CD4-positive, CD25-positive, alpha-beta regulatory T cell (primary cell): ENCODE results near the gene RRM1. TPM values are rescaled to one million over a fixed set of nuclear protein-coding genes. Genes with fewer than 3 reads are reported as not detected.
A peak's percentile ranks its signal among the peaks of the same experiment; 100 is the strongest.

ENCODE experiments used
- ATAC-seq, 2 donors: fragments of 150-1000 bp; cut with Tn5 transposase; one replicate each; pipeline ENCODE4 v1.10.0; 2021; ENCODE audit warnings: low read depth in 2 of 2, moderate number of reproducible peaks in 2 of 2, moderate library complexity in 1 of 2
- DNase-seq, 3 donors: peaks; one replicate each; pipeline versions ENCODE4 v3.0.0 to v3.0.0-alpha.2; 2012 to 2022; ENCODE audit warnings: mixed read lengths in 1 of 3
- H3K27ac ChIP-seq: one replicate; pipeline ENCODE4 v1.7.0; 2013; ENCODE audit warnings: mild to moderate bottlenecking, low read length; ENCODE audit not compliant: insufficient read depth, poor library complexity, severe bottlenecking
- H3K27me3 ChIP-seq: one replicate; pipeline ENCODE4 v1.7.0; 2013; ENCODE audit warnings: low read length; ENCODE audit not compliant: control insufficient read depth, insufficient read depth
- H3K36me3 ChIP-seq: one replicate; pipeline ENCODE4 v1.7.0; 2013; ENCODE audit warnings: mild to moderate bottlenecking, low read length, moderate library complexity; ENCODE audit not compliant: control insufficient read depth, insufficient read depth
- H3K4me1 ChIP-seq: 2 replicates; pipeline ENCODE4 v1.7.0; 2013; ENCODE audit warnings: mild to moderate bottlenecking, low read length; ENCODE audit not compliant: insufficient read depth, control insufficient read depth, poor library complexity, severe bottlenecking
- H3K4me3 ChIP-seq: one replicate; pipeline ENCODE4 v1.7.0; 2013; ENCODE audit warnings: low read depth, mild to moderate bottlenecking, low read length, moderate library complexity
- H3K9me3 ChIP-seq, 2 experiments: 1 replicate in 1 of 2; 2 replicates in 1 of 2; pipeline ENCODE4 v1.7.0; 2013; ENCODE audit warnings: low read length in 2 of 2, mild to moderate bottlenecking in 1 of 2, moderate library complexity in 1 of 2; ENCODE audit not compliant: control insufficient read depth in 2 of 2
- H3K27ac Mint-ChIP-seq, 3 donors: one replicate each; pipeline ENCODE4 v1.8.0; 2020 to 2022; ENCODE audit warnings: mild to moderate bottlenecking in 3 of 3, mixed read lengths in 3 of 3, moderate library complexity in 2 of 3
- H3K27me3 Mint-ChIP-seq: one replicate; pipeline ENCODE4 v1.8.0; 2022; ENCODE audit warnings: mild to moderate bottlenecking, mixed read lengths
- H3K36me3 Mint-ChIP-seq: one replicate; pipeline ENCODE4 v1.8.0; 2020; ENCODE audit warnings: mixed read lengths
- H3K4me1 Mint-ChIP-seq, 4 donors: one replicate each; pipeline ENCODE4 v1.8.0; 2020 to 2022; ENCODE audit warnings: mixed read lengths in 4 of 4, mild to moderate bottlenecking in 1 of 4
- H3K4me3 Mint-ChIP-seq, 4 donors: one replicate each; pipeline ENCODE4 v1.8.0; 2020 to 2022; ENCODE audit warnings: mild to moderate bottlenecking in 4 of 4, mixed read lengths in 4 of 4, moderate library complexity in 3 of 4
- H3K9me3 Mint-ChIP-seq, 7 donors: one replicate each; pipeline ENCODE4 v1.8.0; 2020 to 2022; ENCODE audit warnings: mixed read lengths in 7 of 7, mild to moderate bottlenecking in 3 of 7, moderate library complexity in 2 of 7
- polyA plus RNA-seq, 4 donors: library from polyadenylated mRNA; unstranded; fragments of 300-500 nt; fragmentation: Illumina TruSeq; gene quantifications; one replicate each; pipeline ENCODE4 v1.2.3, GENCODE V29; 2021
- total RNA-seq: library from RNA; stranded (reverse); gene quantifications from one replicate; pipeline ENCODE4 v1.2.3, GENCODE V29; 2022

The RRM1 gene
- total and polyA plus RNA-seq, 5 donors from 2014 or later: 52.3 to 83.3 (median 67.7) TPM

GRCh38 chr11:4066910-4067309, 27.7 kb upstream of the RRM1 start:
- Histone ChIP-seq H3K36me3 (peaks cover 26% of the 10 kb centered on the region), H3K4me3 (no peak overlapping the region), H3K27me3 (no peaks in the 10 kb centered on the region), H3K4me1 (peaks cover 35% of the 10 kb centered on the region), H3K9me3 (no peaks in the 10 kb centered on the region), H3K27ac (peak overlapping the region; percentile 26)
- Mint-ChIP-seq H3K9me3 (no peaks in the 10 kb centered on the region), H3K4me3 (no peak overlapping the region), H3K4me1 (peaks cover 29 to 74% (median 50%) of the 10 kb centered on the region in 4 donors), H3K27me3 (no peaks in the 10 kb centered on the region), H3K36me3 (peaks cover 15% of the 10 kb centered on the region), H3K27ac (peak overlapping the region; percentile 5 to 83 (median 79))
- ATAC-seq (no peak), DNase-seq (no peak)

GRCh38 chr11:4068962-4069361, 25.6 kb upstream of the RRM1 start:
- ATAC-seq (no peak), DNase-seq (no peak)
- Mint-ChIP-seq H3K27ac (peak overlapping the region; percentile 83 to 90 (median 89)), H3K4me3 (peak overlapping the region in 2 of 4 donors; percentile 24 to 44), H3K36me3 (peaks cover 15% of the 10 kb centered on the region), H3K9me3 (no peaks in the 10 kb centered on the region), H3K4me1 (peaks cover 40 to 85% (median 60%) of the 10 kb centered on the region in 4 donors), H3K27me3 (no peaks in the 10 kb centered on the region)
- H3K4me1 ChIP-seq: peaks cover 43% of the 10 kb centered on the region
- H3K27me3 ChIP-seq: no peaks in the 10 kb centered on the region
- H3K4me3 ChIP-seq: no peak overlapping the region
- peaks cover 29% of the 10 kb centered on the region for H3K36me3 ChIP-seq
- H3K27ac ChIP-seq: no peak overlapping the region
- no peaks in the 10 kb centered on the region for H3K9me3 ChIP-seq

GRCh38 chr11:4071325-4071724, 23.3 kb upstream of the RRM1 start:
- no peak overlapping the region for H3K4me3 Mint-ChIP-seq
- peaks cover 20% of the 10 kb centered on the region for H3K36me3 Mint-ChIP-seq
- H3K9me3 ChIP-seq: no peaks in the 10 kb centered on the region
- no peaks in the 10 kb centered on the region for H3K27me3 ChIP-seq
- no peak overlapping the region for H3K4me3 ChIP-seq
- H3K4me1 ChIP-seq: peaks cover 28% of the 10 kb centered on the region
- H3K27ac ChIP-seq: peak overlapping the region; percentile 43
- DNase-seq (no peak), ATAC-seq (no peak)
- peaks cover 29% of the 10 kb centered on the region for H3K36me3 ChIP-seq
- no peaks in the 10 kb centered on the region for H3K9me3 Mint-ChIP-seq
- peak overlapping the region; percentile 23 to 77 (median 64) for H3K27ac Mint-ChIP-seq
- no peaks in the 10 kb centered on the region for H3K27me3 Mint-ChIP-seq
- H3K4me1 Mint-ChIP-seq: peaks cover 33 to 64% (median 44%) of the 10 kb centered on the region in 4 donors

- Histone ChIP-seq H3K36me3 (peaks cover 29% of the 10 kb centered on the region), H3K9me3 (no peaks in the 10 kb centered on the region), H3K4me1 (peaks cover 22% of the 10 kb centered on the region), H3K27me3 (no peaks in the 10 kb centered on the region), H3K4me3 (no peak overlapping the region), H3K27ac (peak overlapping the region; percentile 43)
- ATAC-seq (no peak), DNase-seq (no peak)
- no peaks in the 10 kb centered on the region for H3K27me3 Mint-ChIP-seq
- no peak overlapping the region for H3K4me3 Mint-ChIP-seq
- peaks cover 20% of the 10 kb centered on the region for H3K36me3 Mint-ChIP-seq
- peak overlapping the region; percentile 64 to 77 (median 66) for H3K27ac Mint-ChIP-seq
- peaks cover 27 to 64% (median 42%) of the 10 kb centered on the region in 4 donors for H3K4me1 Mint-ChIP-seq
- H3K9me3 Mint-ChIP-seq: no peaks in the 10 kb centered on the region
Measured at GRCh38 chr11:4071914-4072313, 22.7 kb upstream of the RRM1 start.

DNA sequence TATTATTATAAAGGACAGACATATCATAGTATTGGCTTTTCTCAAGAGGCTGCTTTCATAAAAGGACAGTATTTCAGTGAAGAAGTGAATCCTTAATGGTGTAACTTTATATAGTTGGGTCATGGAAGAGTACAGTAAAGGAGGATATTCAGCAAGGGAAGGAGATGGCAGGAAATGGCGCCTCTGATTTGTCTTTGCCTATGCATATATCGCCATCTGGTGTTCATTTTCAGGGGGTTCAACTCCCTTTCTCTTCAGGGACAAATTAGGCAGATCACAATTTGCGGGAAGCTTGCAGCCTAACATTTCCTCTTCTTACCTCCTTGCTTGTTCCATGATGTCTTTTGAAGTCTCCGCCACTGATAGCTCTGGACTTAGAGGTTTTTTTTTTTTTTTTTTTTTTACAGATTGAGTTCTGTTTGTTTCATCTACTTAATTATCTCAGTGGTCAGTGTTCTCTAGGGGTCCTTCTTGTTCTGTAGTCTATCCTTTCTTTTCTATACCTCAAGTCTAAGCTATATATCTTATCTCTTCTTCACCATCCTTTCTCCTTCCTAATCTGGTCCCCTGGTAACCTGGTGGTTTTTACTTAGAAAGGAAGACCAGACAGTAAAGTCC, 21.8 kb upstream of the RRM1 start:
- ATAC-seq: peak; percentile 48 to 73
- Mint-ChIP-seq H3K27me3 (no peaks in the 10 kb centered on the region), H3K4me3 (no peak overlapping the region), H3K27ac (peak overlapping the region; percentile 41 to 72 (median 64)), H3K9me3 (no peaks in the 10 kb centered on the region), H3K36me3 (peaks cover 20% of the 10 kb centered on the region), H3K4me1 (peaks cover 24 to 56% (median 42%) of the 10 kb centered on the region in 4 donors)
- Histone ChIP-seq H3K4me1 (peaks cover 21% of the 10 kb centered on the region), H3K27me3 (no peaks in the 10 kb centered on the region), H3K9me3 (no peaks in the 10 kb centered on the region), H3K36me3 (peaks cover 29% of the 10 kb centered on the region), H3K4me3 (no peak overlapping the region), H3K27ac (peak overlapping the region; percentile 43)
- peak; percentile 51 to 82 (median 76) for DNase-seq

GRCh38 chr11:4074266-4074665, 20.3 kb upstream of the RRM1 start:
- Histone ChIP-seq H3K4me1 (peaks cover 7% of the 10 kb centered on the region), H3K9me3 (no peaks in the 10 kb centered on the region), H3K27ac (no peak overlapping the region), H3K4me3 (no peak overlapping the region), H3K36me3 (peaks cover 26% of the 10 kb centered on the region), H3K27me3 (no peaks in the 10 kb centered on the region)
- Mint-ChIP-seq H3K27me3 (no peaks in the 10 kb centered on the region), H3K27ac (peak overlapping the region in 1 of 3 donors; percentile 36), H3K4me1 (peaks cover 16 to 45% (median 35%) of the 10 kb centered on the region in 4 donors), H3K9me3 (no peaks in the 10 kb centered on the region), H3K36me3 (peaks cover 24% of the 10 kb centered on the region), H3K4me3 (no peak overlapping the region)
- no peak for ATAC-seq
- no peak for DNase-seq

DNA sequence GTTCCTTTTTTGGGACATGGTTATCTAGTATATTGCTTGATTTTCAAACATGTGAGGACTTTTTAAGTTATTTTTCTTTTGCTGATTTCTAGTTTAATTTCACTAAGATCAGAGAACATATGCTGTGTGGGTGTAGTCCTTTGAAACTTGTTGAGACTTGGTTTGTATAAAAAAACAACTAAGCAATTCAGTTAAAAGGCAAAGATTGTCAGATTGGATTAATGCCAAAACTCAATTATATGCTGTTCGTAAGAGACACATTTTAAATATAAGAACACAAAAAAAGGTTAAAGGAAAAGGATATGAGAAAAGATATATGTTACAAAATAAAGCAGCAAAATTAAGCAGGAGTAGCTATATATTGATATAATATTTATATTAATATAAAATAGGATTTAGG, 17.8 kb upstream of the RRM1 start:
- no peaks in the 10 kb centered on the region for H3K27me3 ChIP-seq
- Mint-ChIP-seq H3K4me1 (peaks cover 12 to 37% (median 23%) of the 10 kb centered on the region in 4 donors), H3K27me3 (no peaks in the 10 kb centered on the region), H3K9me3 (no peaks in the 10 kb centered on the region), H3K36me3 (peaks cover 29% of the 10 kb centered on the region), H3K27ac (no peak overlapping the region), H3K4me3 (no peak overlapping the region)
- DNase-seq (no peak), ATAC-seq (no peak)
- peaks cover 31% of the 10 kb centered on the region for H3K36me3 ChIP-seq
- H3K27ac ChIP-seq: no peak overlapping the region
- no peak overlapping the region for H3K4me3 ChIP-seq
- peaks cover 7% of the 10 kb centered on the region for H3K4me1 ChIP-seq
- no peaks in the 10 kb centered on the region for H3K9me3 ChIP-seq

- Mint-ChIP-seq H3K27ac (peak overlapping the region in 1 of 3 donors; percentile 70), H3K4me3 (no peak overlapping the region), H3K27me3 (no peaks in the 10 kb centered on the region), H3K4me1 (peaks cover 17 to 27% (median 17%) of the 10 kb centered on the region in 4 donors), H3K36me3 (peaks cover 55% of the 10 kb centered on the region), H3K9me3 (no peaks in the 10 kb centered on the region)
- H3K27me3 ChIP-seq: no peaks in the 10 kb centered on the region
- H3K4me1 ChIP-seq: no peaks in the 10 kb centered on the region
- peaks cover 70% of the 10 kb centered on the region for H3K36me3 ChIP-seq
- no peak for ATAC-seq
- H3K27ac ChIP-seq: no peak overlapping the region
- no peaks in the 10 kb centered on the region for H3K9me3 ChIP-seq
- H3K4me3 ChIP-seq: no peak overlapping the region
- DNase-seq: no peak
Measured at GRCh38 chr11:4083198-4083597, 11.4 kb upstream of the RRM1 start.
